IPS-18a (cell line): Measurements from ENCODE around the gene THAP11.

ENCODE experiments used
- H3K27ac ChIP-seq: one replicate; pipeline ENCODE4 v1.5.1; 2013; ENCODE audit warnings: low read length
- H3K27me3 ChIP-seq: one replicate; pipeline ENCODE4 v1.6.1; 2013; ENCODE audit warnings: mild to moderate bottlenecking, low read length; ENCODE audit not compliant: control insufficient read depth, insufficient read depth
- H3K36me3 ChIP-seq: one replicate; pipeline ENCODE4 v1.6.1; 2013; ENCODE audit warnings: low read depth, low read length; ENCODE audit not compliant: control insufficient read depth
- H3K4me1 ChIP-seq: one replicate; pipeline ENCODE4 v1.6.1; 2013; ENCODE audit warnings: low read depth, low read length; ENCODE audit not compliant: control insufficient read depth
- H3K4me3 ChIP-seq: one replicate; pipeline ENCODE4 v1.5.1; 2013; ENCODE audit warnings: low read length
- H3K9ac ChIP-seq: one replicate; pipeline ENCODE4 v1.6.1; 2013; ENCODE audit warnings: mild to moderate bottlenecking, low read length, moderate library complexity
- H3K9me3 ChIP-seq: one replicate; pipeline ENCODE4 v1.6.1; 2013; ENCODE audit warnings: low read depth, low read length; ENCODE audit not compliant: control insufficient read depth

Gene THAP11

GRCh38 chr16:67841816-67842508 lies at the start of gene THAP11:
TSS of gene THAP11 (plus strand) at chr16:67842320. CDS start at chr16:67842555, 235 bp downstream.
- H3K9ac ChIP-seq = peak within 1 kb of the TSS; percentile 74
- H3K27ac ChIP-seq = peak within 1 kb of the TSS; percentile 87
- no peaks in the 10 kb centered on the region for H3K36me3 ChIP-seq
- no peaks in the 10 kb centered on the region for H3K9me3 ChIP-seq
- H3K27me3 ChIP-seq = no peaks in the 10 kb centered on the region
- H3K4me3 ChIP-seq = peak within 1 kb of the TSS; percentile 95
- peaks cover 28% of the 10 kb centered on the region for H3K4me1 ChIP-seq

- peaks cover 6% of the 10 kb centered on the region for H3K36me3 ChIP-seq
- no peak overlapping the region for H3K27ac ChIP-seq
- no peaks in the 10 kb centered on the region for H3K27me3 ChIP-seq
- H3K9ac ChIP-seq = no peak overlapping the region
- no peaks in the 10 kb centered on the region for H3K4me1 ChIP-seq
- H3K9me3 ChIP-seq = no peaks in the 10 kb centered on the region
- no peak overlapping the region for H3K4me3 ChIP-seq
Measured at GRCh38 chr16:67796099-67796718, 45.9 kb upstream of the THAP11 start.

GRCh38 chr16:67800338-67800926 lies 41.7 kb upstream of the THAP11 start:
- Histone ChIP-seq H3K36me3 (peaks cover 11% of the 10 kb centered on the region), H3K4me1 (no peaks in the 10 kb centered on the region), H3K9me3 (no peaks in the 10 kb centered on the region), H3K27me3 (no peaks in the 10 kb centered on the region), H3K9ac (no peak overlapping the region), H3K4me3 (no peak overlapping the region), H3K27ac (no peak overlapping the region)

- no peak overlapping the region for H3K9ac ChIP-seq
- H3K4me3 ChIP-seq = no peak overlapping the region
- no peak overlapping the region for H3K27ac ChIP-seq
- no peaks in the 10 kb centered on the region for H3K9me3 ChIP-seq
- no peaks in the 10 kb centered on the region for H3K27me3 ChIP-seq
- no peaks in the 10 kb centered on the region for H3K4me1 ChIP-seq
- peaks cover 11% of the 10 kb centered on the region for H3K36me3 ChIP-seq
Measured at GRCh38 chr16:67801241-67801640, 40.9 kb upstream of the THAP11 start.

GRCh38 chr16:67801883-67802282 lies 40.2 kb upstream of the THAP11 start:
- Histone ChIP-seq H3K36me3 (peaks cover 11% of the 10 kb centered on the region), H3K27me3 (no peaks in the 10 kb centered on the region), H3K9ac (no peak overlapping the region), H3K9me3 (no peaks in the 10 kb centered on the region), H3K4me1 (no peaks in the 10 kb centered on the region), H3K27ac (no peak overlapping the region), H3K4me3 (no peak overlapping the region)

GRCh38 chr16:67803894-67804293 lies 38.2 kb upstream of the THAP11 start:
- peaks cover 11% of the 10 kb centered on the region for H3K36me3 ChIP-seq
- no peak overlapping the region for H3K27ac ChIP-seq
- no peaks in the 10 kb centered on the region for H3K27me3 ChIP-seq
- no peak overlapping the region for H3K4me3 ChIP-seq
- H3K9ac ChIP-seq = no peak overlapping the region
- H3K4me1 ChIP-seq = no peaks in the 10 kb centered on the region
- H3K9me3 ChIP-seq = no peaks in the 10 kb centered on the region

- H3K4me1 ChIP-seq = no peaks in the 10 kb centered on the region
- peak overlapping the region; percentile 97 for H3K4me3 ChIP-seq
- H3K9ac ChIP-seq = no peak overlapping the region
- no peak overlapping the region for H3K27ac ChIP-seq
- H3K9me3 ChIP-seq = no peaks in the 10 kb centered on the region
- H3K27me3 ChIP-seq = no peaks in the 10 kb centered on the region
- peaks cover 11% of the 10 kb centered on the region for H3K36me3 ChIP-seq
Measured at GRCh38 chr16:67804853-67805542, 37.1 kb upstream of the THAP11 start.

GRCh38 chr16:67805718-67806427 lies 36.2 kb upstream of the THAP11 start:
- no peaks in the 10 kb centered on the region for H3K27me3 ChIP-seq
- H3K9ac ChIP-seq = peak overlapping the region; percentile 92
- H3K4me1 ChIP-seq = no peaks in the 10 kb centered on the region
- no peaks in the 10 kb centered on the region for H3K9me3 ChIP-seq
- peak overlapping the region; percentile 97 for H3K4me3 ChIP-seq
- peak overlapping the region; percentile 64 for H3K27ac ChIP-seq
- peaks cover 9% of the 10 kb centered on the region for H3K36me3 ChIP-seq

GRCh38 chr16:67806428-67807147 lies 35.5 kb upstream of the THAP11 start, which contains the start of the genes RANBP10 and TSNAXIP1:
TSS of gene RANBP10 (minus strand) at chr16:67806560. CDS start at chr16:67806536, 24 bp downstream.
TSS of gene TSNAXIP1 (plus strand) at chr16:67806889. CDS start at chr16:67807150, 261 bp downstream.
- Histone ChIP-seq H3K27ac (peak within 1 kb of the TSS; percentile 64), H3K9me3 (no peaks in the 10 kb centered on the region), H3K36me3 (peaks cover 4% of the 10 kb centered on the region), H3K4me3 (peak within 1 kb of the TSS; percentile 97), H3K4me1 (no peaks in the 10 kb centered on the region), H3K9ac (peak within 1 kb of the TSS; percentile 92), H3K27me3 (no peaks in the 10 kb centered on the region)

- no peaks in the 10 kb centered on the region for H3K9me3 ChIP-seq
- H3K27me3 ChIP-seq = no peaks in the 10 kb centered on the region
- peaks cover 4% of the 10 kb centered on the region for H3K36me3 ChIP-seq
- H3K27ac ChIP-seq = peak overlapping the region; percentile 5
- no peaks in the 10 kb centered on the region for H3K4me1 ChIP-seq
- peak overlapping the region; percentile 97 for H3K4me3 ChIP-seq
- peak overlapping the region; percentile 69 for H3K9ac ChIP-seq
Measured at GRCh38 chr16:67807148-67807682, 34.9 kb upstream of the THAP11 start.
